GM18873 (cell line): ENCODE results near the gene SPTBN2.

Source experiments
- ATAC-seq: cut with Tn5 transposase; IDR thresholded peaks from one replicate; pipeline ENCODE4 v1.9.1; 2021; ENCODE audit warnings: mild to moderate bottlenecking, moderate library complexity, moderate number of reproducible peaks; ENCODE audit not compliant: unreplicated experiment, low FRiP score

Gene SPTBN2

DNA sequence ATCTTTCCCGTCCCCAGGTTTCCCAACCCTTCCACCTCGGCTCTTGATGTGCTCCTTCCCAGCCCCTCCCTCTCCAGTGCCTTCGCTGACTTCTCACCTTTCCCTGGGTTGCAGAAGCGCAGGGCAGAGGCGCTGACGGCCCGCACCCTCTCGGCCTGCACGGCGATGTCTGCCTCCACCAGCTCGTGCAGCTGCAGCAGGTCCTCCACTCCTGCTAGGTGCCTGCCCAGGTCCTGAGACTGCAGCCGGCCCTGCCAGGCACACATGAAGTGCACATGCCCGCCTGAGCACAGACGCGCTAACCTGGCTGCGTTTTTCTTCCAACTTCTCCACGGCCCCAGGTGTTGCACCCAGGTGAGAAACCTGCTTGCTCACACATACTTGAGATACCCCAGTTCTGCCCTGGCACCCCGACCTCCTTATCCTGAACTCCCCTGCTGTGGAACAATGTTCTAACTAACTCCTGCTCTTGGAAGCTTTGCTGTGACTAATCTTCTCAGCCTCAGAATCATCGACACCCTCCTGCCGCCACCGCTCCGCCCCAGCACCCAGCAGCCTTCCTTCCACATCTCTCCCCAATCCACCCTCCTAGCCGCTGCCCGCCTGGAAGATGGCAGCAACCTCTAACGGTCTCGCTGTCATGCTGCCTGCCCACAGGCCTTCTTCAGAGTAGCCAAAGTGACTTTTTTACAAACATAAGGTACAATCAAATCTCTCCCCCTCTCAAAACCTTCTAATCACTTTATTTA lies 23.3 kb downstream of the SPTBN2 start:
- no peak for ATAC-seq

DNA sequence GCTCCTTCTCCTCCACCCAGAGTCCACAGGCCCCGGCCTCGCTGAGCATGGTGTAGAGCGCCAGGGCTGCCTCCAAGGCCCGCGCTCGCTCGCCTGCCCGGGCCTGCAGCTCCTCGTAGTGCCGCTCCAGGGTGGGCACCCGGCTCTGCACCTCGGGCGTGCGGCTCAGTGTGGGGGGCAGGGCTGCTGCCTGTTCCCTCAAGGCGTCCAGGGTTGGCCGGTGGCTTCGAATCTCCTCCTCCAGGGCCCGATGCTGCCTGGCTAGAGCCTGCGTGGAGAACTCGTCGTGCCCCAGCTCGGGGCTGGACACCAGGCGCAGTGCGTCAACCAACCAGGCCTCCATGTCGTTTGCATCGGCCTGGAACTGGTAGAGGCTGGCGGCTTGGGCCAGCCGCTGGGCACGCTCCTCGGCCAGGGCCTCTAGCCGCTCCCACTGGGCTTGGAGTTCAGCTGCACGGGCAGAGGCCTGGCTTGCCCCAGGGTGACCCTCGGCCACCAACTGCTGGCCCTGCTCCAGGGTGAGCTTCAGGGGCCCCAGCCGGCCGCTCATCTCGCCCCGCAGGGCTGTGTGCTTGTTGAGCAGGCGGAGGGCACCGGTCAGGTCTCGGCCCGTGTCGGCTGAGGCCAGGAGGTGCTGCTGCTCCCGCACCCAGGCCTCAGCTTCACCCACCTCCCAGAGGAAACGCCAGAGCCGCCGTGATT lies 24.2 kb downstream of the SPTBN2 start:
- no peak for ATAC-seq

DNA sequence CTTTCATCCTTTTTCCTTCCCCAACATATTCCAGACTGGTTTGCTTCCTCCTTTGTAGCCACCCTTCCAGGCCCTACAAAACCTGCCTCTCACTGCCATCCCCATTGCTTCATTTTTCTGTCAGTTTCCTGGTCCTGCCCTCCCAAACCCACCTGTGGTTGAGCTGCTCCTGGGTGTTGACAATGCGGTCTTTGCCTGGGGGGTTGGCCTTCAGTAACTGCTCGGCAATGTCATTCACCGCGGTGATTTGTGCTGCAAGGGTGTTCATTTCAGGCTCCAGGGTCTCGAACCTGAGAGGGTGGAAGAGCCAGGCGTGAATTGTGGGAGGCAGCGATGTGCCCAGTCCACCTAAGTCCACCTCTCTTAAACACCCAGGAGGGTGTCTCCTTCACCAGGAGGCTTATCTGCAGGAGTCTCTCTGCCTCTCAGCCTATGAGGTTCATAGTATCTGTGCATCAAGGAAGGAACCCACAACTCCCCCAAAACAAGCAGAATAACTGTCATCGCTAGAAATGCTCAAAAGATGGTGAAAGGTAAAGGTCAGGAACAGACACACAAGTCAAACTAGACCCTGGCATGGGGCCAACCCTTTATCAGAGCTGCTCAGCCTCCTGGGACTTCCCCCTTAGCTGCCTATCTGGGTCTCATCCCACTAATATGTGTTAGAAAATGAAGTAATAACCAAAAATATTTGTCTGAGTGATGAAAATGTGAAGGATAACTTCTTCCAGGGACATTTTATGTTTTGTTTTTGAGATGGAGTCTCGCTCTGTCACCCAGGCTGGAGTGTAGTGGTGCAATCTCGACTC lies 27.4 kb downstream of the SPTBN2 start:
- no peak for ATAC-seq

DNA sequence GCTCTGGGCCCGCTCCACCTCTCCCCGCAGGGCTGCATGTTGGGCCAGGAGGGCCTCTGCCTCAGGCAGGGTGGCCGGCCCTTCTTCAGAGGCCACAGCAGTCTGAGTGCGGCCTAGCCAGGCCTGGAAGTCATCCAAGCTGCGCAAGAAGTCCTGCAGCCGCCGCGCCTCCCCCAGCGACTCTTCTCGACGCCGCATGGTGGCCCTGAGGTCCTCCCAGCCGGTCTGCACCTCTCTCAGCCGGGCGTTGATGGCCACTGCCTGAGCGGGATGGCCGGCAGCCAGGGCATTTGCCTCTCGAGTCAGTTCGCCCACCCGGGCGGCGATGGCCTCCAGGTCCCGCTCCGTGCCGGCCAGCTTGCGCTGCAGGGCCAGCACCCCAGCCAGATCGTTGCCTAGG lies 28.3 kb downstream of the SPTBN2 start:
- ATAC-seq: no peak

DNA sequence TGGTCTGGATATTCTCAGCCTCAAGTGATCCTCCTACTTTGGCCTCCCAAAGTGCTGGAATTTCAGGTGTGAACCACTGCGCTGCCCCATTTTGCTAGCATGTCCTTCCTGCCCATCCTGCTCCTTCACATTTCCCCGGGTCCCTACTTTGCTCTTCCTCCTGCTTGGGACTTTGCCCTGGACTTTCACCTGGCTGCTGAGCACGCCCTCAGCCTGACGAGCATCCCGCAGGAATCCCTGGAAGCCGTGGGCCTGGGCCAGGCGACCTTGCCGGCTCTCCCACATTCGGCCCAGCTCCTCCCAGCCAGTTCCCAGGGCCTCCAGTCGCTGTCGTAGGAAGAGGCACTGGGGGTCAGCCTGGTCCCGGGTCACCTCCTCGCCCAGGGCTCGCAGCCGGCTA lies 28.7 kb downstream of the SPTBN2 start:
- no peak for ATAC-seq

DNA sequence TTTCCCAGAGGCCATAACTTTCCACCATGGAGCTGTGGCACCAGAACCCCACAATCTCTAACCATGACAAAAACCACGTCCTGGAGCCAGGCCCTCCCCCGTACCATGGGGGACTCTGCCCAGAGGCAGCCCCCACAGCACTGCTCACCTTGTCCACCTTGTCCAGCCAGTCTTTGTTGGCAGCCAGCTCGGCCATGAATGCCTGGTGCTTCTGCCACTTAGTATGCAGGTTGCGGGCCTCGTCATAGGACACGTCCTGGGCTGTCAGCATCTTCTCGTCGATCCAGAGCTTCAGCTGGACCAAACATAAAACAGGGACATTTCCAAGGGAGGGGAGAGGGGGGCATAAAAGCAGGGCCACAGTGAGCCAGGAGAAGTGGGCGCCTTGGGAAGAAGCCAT lies 30.5 kb downstream of the SPTBN2 start:
- no peak for ATAC-seq

DNA sequence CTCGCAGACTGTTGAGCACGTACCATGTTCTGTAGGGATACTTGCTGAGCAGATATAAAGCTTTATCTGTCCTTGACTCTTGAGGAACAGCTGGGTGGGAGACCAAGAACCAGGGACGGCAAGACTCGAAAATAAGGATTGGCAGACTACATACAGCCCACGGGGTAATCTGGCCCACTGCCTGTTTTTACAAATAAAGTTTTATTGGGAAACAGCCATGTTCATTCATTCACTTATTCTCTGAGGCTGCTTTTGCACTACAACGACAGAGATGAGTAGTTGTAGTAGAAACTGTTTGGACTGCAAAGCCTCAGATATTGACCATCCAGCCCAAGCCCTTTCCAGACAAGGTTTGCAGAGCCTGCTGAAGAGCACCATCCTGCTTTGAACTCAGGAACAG lies 31.0 kb downstream of the SPTBN2 start:
- no peak for ATAC-seq

DNA sequence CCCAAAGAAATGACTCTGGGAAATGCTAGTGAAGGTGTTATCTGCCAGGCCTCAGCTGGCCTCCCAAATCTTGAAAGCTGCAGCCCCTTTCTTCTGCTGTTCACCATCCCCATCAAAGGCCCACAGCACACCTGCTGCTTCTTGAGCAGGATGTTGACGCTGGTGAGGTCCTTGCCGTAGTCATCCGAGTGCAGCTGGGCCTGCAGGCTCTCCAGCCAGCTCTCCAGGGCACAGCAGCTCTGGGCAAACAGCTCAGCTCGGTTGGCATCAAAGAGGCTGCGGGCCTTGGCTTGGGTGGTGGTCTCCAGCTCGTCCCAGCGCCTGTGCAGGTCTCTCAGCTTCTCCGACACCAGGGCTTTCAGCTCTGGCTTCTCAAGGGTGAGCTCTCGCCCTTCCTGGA lies 32.9 kb downstream of the SPTBN2 start:
- no peak for ATAC-seq

DNA sequence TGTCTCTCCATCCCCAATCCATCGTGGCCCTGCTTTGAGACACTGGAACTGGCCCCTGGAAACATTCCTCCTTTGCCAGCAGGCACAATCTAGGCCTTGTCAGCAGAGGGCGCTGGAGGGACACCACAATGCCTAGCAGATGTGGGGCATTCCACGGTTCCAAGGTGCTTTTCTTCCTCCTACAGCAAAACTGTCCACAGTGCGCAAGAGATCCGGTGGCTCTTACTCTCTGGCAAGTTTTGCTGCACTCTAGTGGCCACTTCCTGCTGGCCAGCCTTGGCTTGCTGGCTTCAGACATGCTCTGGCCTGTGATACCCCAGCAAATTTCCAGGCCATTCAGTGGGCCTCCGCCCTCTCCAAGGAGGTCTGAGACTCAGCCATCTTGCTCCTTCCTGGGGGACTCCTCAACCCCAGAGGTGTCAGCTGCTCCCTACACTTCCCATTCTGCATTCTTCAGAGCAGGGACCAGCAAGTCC lies 34.2 kb downstream of the SPTBN2 start:
- no peak for ATAC-seq

DNA sequence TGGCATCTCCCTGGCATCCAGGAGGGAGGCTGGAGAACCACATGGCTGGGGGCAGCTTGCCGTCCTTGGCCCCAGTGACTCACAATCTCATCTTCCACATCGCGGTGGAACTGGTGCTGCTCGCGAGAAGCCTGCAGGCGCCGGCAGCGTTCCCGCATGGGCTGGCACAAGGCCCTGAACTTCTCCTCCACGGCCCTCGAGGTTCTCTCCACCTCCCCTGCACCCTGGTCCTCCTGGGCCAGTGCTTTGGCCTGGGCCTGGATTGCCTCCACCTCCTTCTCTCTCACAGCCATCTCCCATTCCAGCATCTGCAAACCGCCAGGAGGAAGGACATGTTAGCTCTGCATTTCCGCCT lies 35.0 kb downstream of the SPTBN2 start:
- no peak for ATAC-seq

DNA sequence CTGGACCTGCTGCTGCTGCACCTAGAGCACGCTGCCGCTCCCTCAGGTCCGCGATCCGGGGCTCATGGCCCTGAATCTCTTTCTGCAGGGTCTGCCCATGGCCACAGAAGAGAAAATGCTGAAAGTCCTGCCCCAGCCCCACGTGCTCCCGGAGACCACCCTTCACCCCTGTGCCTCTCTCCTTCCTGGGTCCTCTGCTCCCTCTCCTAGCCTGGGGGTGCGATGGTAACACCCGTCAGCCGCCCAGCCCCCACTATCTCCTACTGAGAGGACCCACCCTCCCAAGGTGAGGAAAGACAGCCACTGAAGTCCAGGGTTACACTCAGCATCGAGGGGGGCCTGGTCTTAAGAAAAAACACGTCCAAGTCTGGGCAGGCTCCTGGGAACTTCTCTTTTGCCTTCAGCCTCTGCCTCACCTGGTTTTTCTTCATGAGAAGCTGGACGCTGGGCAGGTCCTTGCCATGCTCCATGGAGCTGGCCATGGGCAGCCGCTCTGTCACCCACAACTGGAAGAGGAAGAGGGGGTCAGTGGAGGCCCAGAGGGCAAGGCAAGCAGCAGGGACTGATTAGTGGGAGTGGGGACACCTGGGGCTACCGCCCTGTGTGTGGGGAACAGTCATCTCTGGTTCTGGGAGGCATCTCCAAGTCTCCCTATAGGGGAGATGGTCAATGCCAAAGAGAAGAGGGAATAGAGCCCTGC lies 35.5 kb downstream of the SPTBN2 start:
- ATAC-seq: no peak

DNA sequence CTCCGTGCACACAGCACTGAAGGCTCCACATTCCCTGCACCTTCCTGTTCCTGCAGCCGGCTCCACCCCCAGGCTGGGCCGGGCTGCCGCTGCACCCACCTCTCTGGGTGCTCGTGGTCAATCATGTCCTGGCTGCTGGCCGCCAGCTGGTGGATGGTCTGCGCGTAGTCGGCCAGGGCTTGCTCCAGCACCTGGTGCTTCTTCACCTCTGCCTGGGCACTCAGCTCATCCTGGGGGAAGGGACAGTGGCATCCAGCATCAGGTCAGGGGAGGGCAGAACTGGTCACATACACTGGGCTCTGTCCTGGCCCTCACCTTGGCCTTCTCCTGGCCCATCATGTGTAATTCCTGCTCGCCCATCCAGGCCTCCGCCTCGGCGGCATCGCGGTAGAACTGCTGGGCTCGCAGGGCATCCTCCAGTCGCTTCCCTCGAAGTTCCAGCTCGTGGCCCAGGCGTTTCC lies 36.1 kb downstream of the SPTBN2 start:
- ATAC-seq: no peak

DNA sequence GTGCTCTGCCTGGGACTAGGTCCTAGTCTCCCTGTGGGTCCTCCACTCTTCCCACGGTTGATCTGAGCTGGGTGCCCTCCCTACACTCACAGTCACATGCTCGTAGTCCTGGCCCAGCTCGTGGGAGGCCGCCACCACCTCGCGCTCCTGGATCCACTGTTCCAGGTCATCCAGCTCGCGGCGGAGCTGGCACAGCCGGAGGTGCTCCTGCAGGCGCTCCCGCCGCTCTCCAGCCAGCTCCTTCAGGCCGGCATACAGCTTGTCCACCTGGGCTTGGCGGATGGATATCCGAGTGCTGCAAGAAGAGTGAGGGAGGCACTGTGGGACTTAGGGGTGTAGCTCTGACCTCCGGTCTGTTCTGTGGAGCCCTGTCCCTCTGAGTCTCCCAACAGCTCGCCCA lies 36.6 kb downstream of the SPTBN2 start:
- ATAC-seq: no peak

DNA sequence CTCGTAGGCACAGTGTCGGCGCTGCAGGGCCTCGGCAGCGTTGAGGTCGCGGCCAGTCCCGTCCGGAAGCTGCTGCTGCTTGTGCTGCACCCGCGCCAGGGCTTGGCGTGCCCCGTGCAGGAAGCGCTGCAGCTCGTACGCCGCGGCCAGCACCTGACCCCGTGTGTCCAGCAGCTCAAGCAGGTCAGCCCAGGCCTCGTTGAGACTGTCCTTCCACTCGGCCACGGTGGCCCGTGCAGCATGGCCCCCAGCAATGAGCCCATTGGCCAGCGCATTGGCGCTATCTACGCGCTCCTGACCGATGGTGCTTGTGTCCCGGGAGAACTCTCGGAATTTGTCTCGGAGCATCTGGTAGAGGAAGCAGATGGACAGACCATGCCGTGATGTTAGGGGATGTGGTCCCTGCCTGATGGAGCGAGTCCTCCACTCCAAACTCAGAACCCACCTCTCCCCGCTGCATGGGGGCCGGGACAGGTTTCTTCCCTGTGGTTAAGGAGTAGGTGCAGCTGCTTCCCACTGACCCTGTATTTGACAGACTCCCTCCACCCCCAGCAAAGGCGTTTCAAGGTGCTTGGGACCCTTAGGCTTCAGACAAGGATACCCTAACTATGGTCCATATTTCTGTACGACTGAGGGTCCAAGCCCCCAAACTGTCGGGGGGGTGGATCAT lies 37.6 kb downstream of the SPTBN2 start:
- no peak for ATAC-seq

DNA sequence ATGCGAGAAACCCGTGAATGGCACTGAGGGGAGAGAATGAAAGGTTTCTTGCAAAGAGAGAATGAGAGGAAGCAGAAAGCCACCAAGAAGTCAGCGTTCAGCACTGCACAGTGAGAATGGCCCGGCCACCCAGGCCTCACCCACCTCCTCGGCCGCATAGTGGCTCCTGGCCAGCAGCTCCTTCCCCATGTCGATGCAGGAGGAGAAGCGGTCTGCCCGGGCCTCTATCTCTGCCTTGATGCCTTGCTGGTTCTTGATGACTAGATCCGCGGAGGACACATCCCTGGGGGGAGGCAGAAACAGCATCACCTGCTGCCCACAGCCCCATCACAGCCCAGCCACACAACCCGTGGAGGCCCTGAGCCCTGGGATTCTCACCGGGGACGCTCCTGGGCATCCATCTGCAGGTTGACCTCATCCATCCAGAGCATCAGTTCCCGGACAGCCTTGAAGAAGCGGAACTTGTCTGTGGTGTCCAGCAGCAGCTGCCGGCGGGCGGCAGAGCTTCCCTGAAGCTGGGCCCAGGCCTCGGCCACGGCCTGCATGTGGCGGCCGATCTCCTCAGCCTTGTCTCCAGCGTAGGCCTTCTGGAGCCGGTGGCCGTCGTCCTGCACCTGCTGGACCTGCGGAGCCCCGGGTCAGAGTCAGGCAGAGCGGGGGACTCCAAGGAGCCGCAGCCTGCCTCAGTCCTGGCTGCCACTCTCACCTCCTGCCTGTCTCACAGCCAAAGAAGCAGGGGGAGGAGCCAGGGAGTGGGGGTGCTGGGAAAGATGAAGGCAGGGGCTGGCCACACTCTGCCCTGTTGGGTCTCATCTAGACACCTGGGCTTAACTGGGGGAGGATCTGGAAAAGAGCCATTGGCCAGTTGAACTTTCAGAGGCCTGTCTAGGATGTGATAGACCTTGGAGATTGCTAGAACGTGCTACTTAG lies 39.1 kb downstream of the SPTBN2 start:
- no peak for ATAC-seq

DNA sequence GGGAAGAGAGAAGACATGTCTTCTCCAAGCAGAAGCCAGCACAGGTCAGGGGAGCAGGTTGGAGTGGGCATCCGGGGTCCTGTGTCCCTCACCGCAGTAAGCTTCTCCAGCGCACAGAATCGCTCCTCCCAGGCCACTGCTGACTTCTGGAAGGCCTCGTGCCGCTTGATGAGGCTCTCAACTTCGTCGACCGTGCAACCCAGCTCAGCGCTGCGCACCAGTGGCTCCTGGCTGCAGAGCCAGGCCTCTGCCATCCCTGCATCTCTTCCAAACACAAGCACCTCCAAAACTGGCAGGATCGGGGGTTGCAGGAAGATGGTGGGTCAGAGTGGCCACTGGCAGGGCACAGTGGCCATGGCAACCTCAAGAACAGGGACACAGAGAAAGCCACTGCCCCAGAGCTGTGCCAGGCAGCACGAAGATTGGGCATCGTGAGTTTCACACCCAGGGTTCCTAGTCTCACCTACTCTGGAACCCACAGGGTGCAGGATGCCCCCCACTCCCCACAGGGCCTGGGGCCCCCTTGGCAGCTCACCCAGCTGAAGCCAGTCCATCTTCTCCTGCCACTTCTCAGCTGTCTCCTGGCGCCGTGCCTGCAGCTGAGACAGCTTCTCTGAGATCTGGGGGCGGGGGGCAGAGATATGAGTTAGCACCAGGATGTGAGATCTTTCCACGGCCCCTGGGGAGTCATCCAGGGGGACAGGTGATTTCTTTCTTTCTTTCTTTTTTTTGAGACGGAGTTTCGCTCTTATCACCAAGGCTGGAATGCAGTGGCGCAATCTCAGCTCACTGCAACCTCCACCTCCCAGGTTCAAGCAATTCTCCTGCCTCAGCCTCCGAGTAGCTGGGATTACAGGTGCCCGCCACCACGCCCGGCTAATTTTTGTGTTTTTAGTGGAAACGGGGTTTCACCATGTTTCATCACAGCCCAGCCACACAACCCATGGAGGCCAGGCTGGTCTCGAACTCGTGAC lies 40.2 kb downstream of the SPTBN2 start:
- no peak for ATAC-seq

DNA sequence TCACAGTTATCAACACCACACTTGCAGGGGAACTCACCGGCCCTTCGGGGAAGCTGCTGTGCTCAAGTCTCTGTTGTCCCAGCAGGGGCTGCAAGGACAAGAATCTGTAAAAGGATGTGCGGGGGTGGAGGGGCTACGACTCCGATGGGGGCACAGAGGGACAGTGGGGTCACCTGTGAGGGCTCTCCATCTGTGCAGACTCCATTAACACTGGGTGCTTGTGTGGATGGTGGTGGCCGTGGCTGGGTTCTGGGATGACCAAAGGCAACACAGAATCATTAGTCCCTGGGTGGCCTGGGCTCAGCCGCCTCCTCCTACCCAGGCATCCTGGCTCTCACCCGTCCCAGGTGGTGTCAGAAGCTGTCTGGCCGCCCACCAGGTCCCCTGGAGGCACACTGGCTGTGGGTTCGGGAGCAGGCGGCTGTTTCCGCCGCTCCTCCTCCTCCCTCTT lies 41.2 kb downstream of the SPTBN2 start:
- ATAC-seq: no peak
